Transverse colon (tissue), 4 donors: Measurements from ENCODE around the gene PDRG1. TPM values are rescaled to one million over a fixed set of nuclear protein-coding genes. Genes with fewer than 3 reads are reported as not detected.

Source experiments
- DNase-seq: peaks from one replicate; pipeline ENCODE4 v3.0.0-alpha.2; 2019
- H3K27ac ChIP-seq, 4 donors: fragments of 200-600 bp; sonication (generic); 2 replicates each; pipeline ENCODE4 v1.5.1; 2016 to 2018; ENCODE audit warnings: inconsistent platforms in 4 of 4
- H3K27me3 ChIP-seq: fragments of 200-600 bp; sonication (generic); 2 replicates; pipeline ENCODE4 v1.5.1; 2017; ENCODE audit warnings: inconsistent platforms
- H3K36me3 ChIP-seq, 4 donors: fragments of 200-600 bp; sonication (generic); 2 replicates each; pipeline ENCODE4 v1.5.1; 2017 to 2019; ENCODE audit warnings: inconsistent platforms in 4 of 4
- H3K4me1 ChIP-seq, 4 donors: fragments of 200-600 bp; sonication (generic); 2 replicates each; pipeline ENCODE4 v1.5.1; 2017 to 2020; ENCODE audit warnings: inconsistent platforms in 4 of 4
- H3K4me3 ChIP-seq, 4 donors: fragments of 200-600 bp; sonication (generic); 1 replicate in 1 of 4; 2 replicates in 3 of 4; pipeline versions ENCODE4 v1.5.1 to v1.6.1; 2017 to 2019; ENCODE audit warnings: inconsistent platforms in 4 of 4
- H3K9me3 ChIP-seq, 2 donors: fragments of 200-600 bp; sonication (generic); 2 replicates each; pipeline ENCODE4 v1.5.1; 2017 to 2019; ENCODE audit warnings: inconsistent platforms in 2 of 2
- CTCF ChIP-seq, 5 experiments: fragments of 200-600 bp in 3 of 5; fragments of 450-650 bp in 2 of 5; sonication (generic) in 3 of 5; IDR thresholded peaks; 1 replicate in 2 of 5; 2 replicates in 3 of 5; pipeline ENCODE4 v1.5.1; 2016 to 2017; ENCODE audit warnings: antibody characterized with exemption in 5 of 5, inconsistent platforms in 3 of 5, mild to moderate bottlenecking in 2 of 5, moderate library complexity in 1 of 5
- EP300 ChIP-seq: sonication (generic); formaldehyde crosslinking; IDR thresholded peaks from one replicate; pipeline ENCODE4 v1.6.1; 2017; ENCODE audit warnings: antibody characterized with exemption, low read depth
- POLR2A ChIP-seq: fragments of 450-650 bp; IDR thresholded peaks from one replicate; pipeline ENCODE4 v1.6.1; 2016; ENCODE audit warnings: antibody characterized with exemption, mild to moderate bottlenecking, moderate library complexity
- POLR2AphosphoS5 ChIP-seq, 3 donors: sonication (generic); formaldehyde crosslinking; IDR thresholded peaks; one replicate each; pipeline ENCODE4 v1.6.1; 2016; ENCODE audit warnings: antibody characterized with exemption in 3 of 3
- whole genome bisulfite sequencing, 2 donors: methylation state at CpG; one replicate each; pipeline ENCODE4 v1.1.5; 2018; ENCODE audit warnings: low coverage in 1 of 2; 5-methylcytosine and 5-hydroxymethylcytosine counted together
- in situ Hi-C, 4 donors: fragments of 200-750 bp; cut with MboI; loops; one replicate each; pipeline versions ENCODE4 v1.15.0 to v1.15.1; 2017; ENCODE audit warnings: low sequenced_read_pairs in 3 of 4, low pct_ligation_motif_present in 1 of 4, low pct_unique_long_range_greater_than_20kb in 1 of 4
- intact Hi-C: fragments of 100-400 bp; cut with DNase I; formaldehyde crosslinking; loops from one replicate; pipeline ENCODE4 v1.15.1; 2023; ENCODE audit warnings: low total_unique reads
- total RNA-seq, 4 donors: library from RNA; depleted of rRNA; stranded (reverse); fragments of >200 nt; gene quantifications; one replicate each; pipeline ENCODE4 v1.1.0, GENCODE V29; 2016

Gene PDRG1
- total RNA-seq = 1 to 10 TPM; 2.2 to 9.2 (median 6.5) TPM

GRCh38 chr20:31951530-31952453 is at the start of gene PDRG1:
Gene PDRG1 (minus strand): TSS chr20:31952046. CDS start chr20:31951961, 85 bp downstream.
- Histone ChIP-seq H3K9me3 (no peaks in the 10 kb centered on the region), H3K27me3 (no peaks in the 10 kb centered on the region), H3K4me3 (peak within 1 kb of the TSS; percentile 75 to 95 (median 82)), H3K4me1 (peaks cover 9 to 13% (median 10%) of the 10 kb centered on the region in 4 donors), H3K27ac (peak within 1 kb of the TSS; percentile 73 to 88 (median 80)), H3K36me3 (peaks cover 0 to 20% (median 10%) of the 10 kb centered on the region in 4 donors)
- intact Hi-C loops = loop anchor here (2.0 kb wide), 1 partner anchor 93 kb away; no protein-coding TSS in a partner anchor
- TF ChIP-seq EP300 (no peak), POLR2A (peak; percentile 70), POLR2AphosphoS5 (IDR thresholded peaks at IDR 0.05) (peak; percentile 71 to 83 (median 72)), CTCF (IDR thresholded peaks at IDR 0.05) (peak; percentile 85 to 93 (median 90))
- in situ Hi-C loops = no loop called here
- DNase-seq = peak; percentile 97
- WGBS, 2 donors = 0% methylated on average over 1 to 19 of the region's 63 CpGs

GRCh38 chr20:31998246-31998645 is 46.4 kb upstream of the PDRG1 start:
- H3K36me3 ChIP-seq = no peaks in the 10 kb centered on the region
- 25 to 57% methylated on average over 1 to 2 of the region's 2 CpGs for WGBS, 2 donors
- in situ Hi-C loops (no loop called here), intact Hi-C loops (no loop called here)
- no peaks in the 10 kb centered on the region for H3K9me3 ChIP-seq
- peaks cover 39% of the 10 kb centered on the region for H3K27me3 ChIP-seq
- H3K4me3 ChIP-seq = no peak overlapping the region
- H3K27ac ChIP-seq = no peak overlapping the region
- DNase-seq = no peak
- no peaks in the 10 kb centered on the region for H3K4me1 ChIP-seq
- TF ChIP-seq POLR2AphosphoS5 (IDR thresholded peaks at IDR 0.05) (no peak), POLR2A (no peak), EP300 (no peak), CTCF (IDR thresholded peaks at IDR 0.05) (no peak)

GRCh38 chr20:31996996-31997395 is 45.1 kb upstream of the PDRG1 start:
- no peak for TF ChIP-seq POLR2A
- no peak for TF ChIP-seq EP300
- no peak for TF ChIP-seq POLR2AphosphoS5 (IDR thresholded peaks at IDR 0.05)
- no peaks in the 10 kb centered on the region for H3K36me3 ChIP-seq
- no peaks in the 10 kb centered on the region for H3K9me3 ChIP-seq
- H3K4me3 ChIP-seq = no peak overlapping the region
- 93% methylated on average over 18 of the region's 18 CpGs; no CpG with 5 or more reads in 1 of the 2 donors for WGBS, 2 donors
- H3K27me3 ChIP-seq = peaks cover 41% of the 10 kb centered on the region
- in situ Hi-C loops (no loop called here), intact Hi-C loops (no loop called here)
- no peak overlapping the region for H3K27ac ChIP-seq
- H3K4me1 ChIP-seq = no peaks in the 10 kb centered on the region
- DNase-seq = no peak

- Histone ChIP-seq H3K36me3 (no peaks in the 10 kb centered on the region), H3K27me3 (peaks cover 40% of the 10 kb centered on the region), H3K4me3 (no peak overlapping the region), H3K4me1 (no peaks in the 10 kb centered on the region), H3K9me3 (no peaks in the 10 kb centered on the region), H3K27ac (no peak overlapping the region)
- 72% methylated on average over 2 of the region's 2 CpGs; no CpG with 5 or more reads in 1 of the 2 donors for WGBS, 2 donors
- no peak for DNase-seq
- intact Hi-C loops (no loop called here), in situ Hi-C loops (no loop called here)
- TF ChIP-seq POLR2AphosphoS5 (IDR thresholded peaks at IDR 0.05) = no peak
- no peak for TF ChIP-seq CTCF (IDR thresholded peaks at IDR 0.05)
- TF ChIP-seq EP300 = no peak
- TF ChIP-seq POLR2A = no peak
Observed at GRCh38 chr20:31992086-31992485, 40.2 kb upstream of the PDRG1 start.
